Hematopoietic multipotent progenitor cell treated with erythropoietin and hydrocortisone succinate and interleukin-3 and kit ligand, for 17 days (in vitro differentiated cells): ENCODE data around the gene PDSS1.
"Not testable (repeated sequence)": the region's sequence is repeated elsewhere in the genome, so short reads cannot be mapped to it uniquely, and the experiment has no call there.

Experiments used
- DNase-seq: peaks from one replicate; pipeline ENCODE4 v3.0.0-alpha.2; 2015; ENCODE audit warnings: low spot score

The PDSS1 gene

GRCh38 chr10:26739071-26739631, 41.6 kb downstream of the PDSS1 start:
- no peak for DNase-seq

GRCh38 chr10:26741368-26741767, 43.9 kb downstream of the PDSS1 start:
- no peak for DNase-seq

GRCh38 chr10:26743091-26743490, 45.6 kb downstream of the PDSS1 start:
- DNase-seq, result no peak

DNA sequence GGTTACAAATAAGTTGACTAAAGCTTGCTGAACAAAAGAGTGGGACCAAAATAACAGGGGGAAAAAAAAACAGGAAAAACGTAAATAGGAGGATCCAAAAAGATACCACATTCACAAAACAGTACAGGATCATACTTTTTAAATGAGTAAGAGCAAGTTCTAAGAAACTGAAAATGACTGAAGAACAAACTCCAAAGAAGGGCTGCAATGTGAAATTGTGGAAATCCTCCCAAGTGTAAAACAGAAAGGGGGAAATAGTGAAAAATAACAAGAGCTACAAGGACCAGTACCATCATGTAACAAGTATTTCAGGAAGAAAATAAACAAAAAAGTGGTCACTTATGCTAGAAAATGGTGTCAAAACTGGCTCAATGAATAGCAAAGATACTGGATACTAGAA, 46.3 kb downstream of the PDSS1 start:
- no peak for DNase-seq

DNA sequence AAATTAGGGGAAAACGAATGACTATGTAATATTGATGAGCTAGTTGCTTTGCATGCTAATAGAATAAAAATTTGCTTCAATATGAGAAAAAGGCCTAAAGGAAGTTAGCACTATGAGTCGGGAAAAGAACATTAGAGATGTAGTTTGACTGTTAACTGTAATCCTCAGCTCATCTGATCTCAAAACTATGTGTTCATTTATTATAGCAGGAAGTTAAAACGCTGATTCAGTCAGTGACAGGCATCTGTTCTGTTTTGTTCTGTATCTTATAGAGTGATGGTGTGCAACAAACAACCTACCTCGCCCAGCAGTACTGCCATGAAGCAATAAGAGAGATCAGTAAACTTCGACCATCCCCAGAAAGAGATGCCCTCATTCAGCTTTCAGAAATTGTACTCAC, 48.6 kb downstream of the PDSS1 start:
- no peak for DNase-seq

DNA sequence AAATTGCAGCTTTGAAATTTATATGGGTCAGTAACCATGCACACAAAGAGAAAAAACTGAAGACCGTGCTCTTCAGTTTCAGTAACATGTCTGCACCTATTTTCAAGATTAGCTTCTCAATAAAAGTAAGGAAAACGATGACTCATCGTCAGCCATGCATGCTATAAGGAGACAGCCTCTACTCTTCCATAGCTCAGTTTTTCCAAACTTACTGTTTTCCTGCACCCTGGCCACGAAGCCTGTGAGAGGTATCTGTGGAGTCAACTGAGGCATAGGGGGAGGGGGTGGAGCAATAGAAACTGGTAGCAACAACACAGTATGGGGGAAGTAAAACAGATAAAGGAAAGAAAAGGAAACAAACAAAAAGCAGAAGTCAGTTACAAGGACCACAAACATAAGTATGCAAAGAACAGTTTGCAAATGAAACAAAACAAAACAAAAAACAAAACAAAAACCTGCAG, 58.0 kb downstream of the PDSS1 start:
- DNase-seq, result peak; percentile 26

DNA sequence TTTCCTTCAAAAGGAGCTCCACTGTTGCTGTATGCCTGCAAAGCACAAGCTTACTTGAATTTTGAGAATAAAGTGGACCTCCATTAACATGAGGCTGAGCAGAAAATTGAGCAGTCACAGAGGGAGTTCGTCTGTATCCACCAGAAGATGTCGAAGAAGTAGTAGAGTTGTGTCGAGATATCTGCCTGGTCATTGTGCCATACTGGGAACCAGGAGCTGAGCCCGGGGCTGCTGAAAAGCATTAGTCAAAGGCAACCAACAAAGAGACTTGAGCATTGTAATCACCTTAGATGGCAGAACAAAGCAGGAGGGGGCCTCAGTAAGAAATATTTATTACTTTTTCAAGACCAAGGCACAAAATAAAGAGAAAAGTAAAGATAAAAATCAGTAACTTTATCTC, 61.5 kb downstream of the PDSS1 start:
- DNase-seq, result no peak

DNA sequence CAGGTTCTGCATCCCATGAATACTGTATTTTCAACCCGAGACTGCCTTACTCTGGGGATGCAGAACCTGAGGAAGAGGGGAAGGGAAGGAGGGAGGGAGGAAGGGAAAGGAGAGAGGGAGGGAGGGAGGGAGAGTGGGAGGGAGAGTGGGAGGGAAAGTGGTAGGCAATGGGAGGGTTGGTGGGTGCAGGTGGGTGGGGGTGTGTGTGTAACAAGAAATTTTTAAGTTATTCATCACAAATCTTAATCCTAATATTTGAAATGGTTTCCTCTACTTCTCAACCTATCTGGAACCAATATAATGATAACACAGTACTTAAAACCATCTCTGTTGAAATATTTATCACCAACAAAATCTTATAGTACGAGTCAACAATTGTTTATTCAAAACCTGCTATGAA, 68.0 kb downstream of the PDSS1 start:
- DNase-seq, result no peak

DNA sequence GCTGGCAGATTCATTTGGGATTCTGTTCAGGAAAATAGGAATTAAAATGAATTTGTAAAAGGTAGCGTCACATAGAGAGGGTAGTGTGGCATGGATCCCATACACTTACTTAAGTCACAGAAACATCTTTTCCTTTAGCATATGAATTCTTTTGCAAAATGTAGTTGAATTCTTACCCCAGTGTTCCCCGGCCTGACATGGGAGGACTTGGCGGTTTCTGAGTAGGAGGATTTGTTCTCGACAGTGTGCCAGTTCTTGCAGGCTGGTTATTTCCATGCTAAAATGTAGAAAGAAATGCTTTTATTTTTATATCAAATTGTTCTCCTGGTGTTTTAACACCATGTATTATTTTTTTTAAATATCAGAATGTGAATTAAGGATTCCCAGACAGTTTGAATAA, 72.6 kb downstream of the PDSS1 start:
- no peak for DNase-seq

- no peak for DNase-seq
These were observed 76.1 kb downstream of the PDSS1 start for GRCh38 chr10:26773633-26774032.

- DNase-seq, result no peak
These were observed 78.8 kb downstream of the PDSS1 start for GRCh38 chr10:26776258-26776657.

DNA sequence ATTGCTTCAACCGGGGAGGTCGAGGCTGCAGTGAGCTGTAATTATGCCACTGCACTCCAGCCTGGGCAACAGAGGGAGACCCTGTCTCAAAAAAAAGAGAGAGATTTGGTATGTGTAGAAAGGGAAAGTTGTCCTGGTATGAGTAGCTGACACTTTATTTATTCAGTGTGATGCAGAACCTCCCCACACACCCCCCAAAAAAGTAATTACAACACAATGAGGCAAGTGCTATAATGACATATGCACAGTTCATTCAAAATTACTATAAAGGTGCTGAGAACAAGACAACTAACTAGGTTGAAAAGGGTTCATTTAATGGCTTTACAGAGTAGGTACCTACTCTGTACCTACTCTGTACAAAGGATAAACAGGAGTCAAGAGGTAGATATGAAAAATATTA, 80.2 kb downstream of the PDSS1 start:
- DNase-seq, result no peak

DNA sequence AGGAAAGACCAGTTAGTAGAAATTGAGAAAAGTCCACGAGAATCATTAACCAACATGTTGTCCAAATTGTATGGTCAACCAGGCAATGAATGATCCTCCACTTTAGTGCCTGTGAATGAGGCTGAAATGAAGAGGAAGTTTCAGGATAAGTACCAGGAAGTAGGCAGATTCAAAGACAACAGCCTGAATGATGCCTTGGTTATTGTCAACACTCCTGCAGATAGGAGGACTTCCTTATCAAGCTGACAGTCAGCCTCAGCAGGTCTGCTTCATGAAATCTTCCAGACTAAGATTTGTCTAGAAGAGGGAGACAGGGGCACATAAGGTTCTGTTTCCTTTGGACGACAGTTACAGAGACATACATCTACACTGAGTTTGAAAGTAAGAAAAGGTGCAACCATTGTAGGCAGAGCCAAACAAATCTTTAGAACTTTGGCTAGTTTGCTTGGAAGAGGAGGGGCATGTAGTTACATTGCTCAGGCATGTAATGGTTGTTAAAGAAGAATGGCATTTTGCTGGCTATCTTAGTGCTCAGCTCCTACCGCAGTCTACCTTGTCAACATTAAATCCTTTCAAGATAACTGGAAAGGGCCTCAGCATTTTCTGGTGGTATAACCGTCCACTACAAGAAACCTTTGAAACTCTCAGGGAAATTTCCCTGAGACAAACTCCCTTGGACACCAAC, 81.8 kb downstream of the PDSS1 start:
- no peak for DNase-seq

DNA sequence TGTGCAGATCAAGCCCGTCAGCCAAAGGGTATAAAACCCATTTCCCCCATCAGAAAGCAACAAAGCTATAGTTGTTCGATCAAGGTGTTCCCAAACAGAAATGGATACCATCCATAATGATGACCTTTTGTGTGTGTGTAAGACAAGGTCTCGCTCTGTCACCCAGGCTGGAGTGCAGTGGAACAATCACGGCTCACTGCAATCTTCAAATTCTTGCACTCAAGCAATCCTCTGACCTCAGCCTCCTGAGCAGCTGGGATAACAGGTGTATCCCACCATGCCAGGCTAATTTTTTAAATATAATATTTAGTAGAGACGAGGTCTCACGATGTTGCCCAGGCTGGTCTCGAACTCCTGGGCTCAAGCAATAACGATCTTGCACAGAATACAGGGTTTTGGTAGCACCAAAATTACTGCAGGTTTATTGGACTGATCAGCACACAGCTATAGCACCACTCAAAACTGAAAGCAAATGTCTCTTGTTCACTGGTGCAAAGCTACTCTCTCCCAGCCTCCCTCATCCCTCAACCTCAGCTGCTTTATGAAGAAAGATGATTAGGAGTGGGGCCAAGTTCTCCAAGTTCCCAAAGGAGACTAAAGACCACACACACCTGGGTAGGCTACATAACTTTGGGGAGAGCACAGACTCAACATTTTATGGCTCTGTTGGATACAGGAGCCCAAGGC, 82.7 kb downstream of the PDSS1 start:
- no peak for DNase-seq

DNA sequence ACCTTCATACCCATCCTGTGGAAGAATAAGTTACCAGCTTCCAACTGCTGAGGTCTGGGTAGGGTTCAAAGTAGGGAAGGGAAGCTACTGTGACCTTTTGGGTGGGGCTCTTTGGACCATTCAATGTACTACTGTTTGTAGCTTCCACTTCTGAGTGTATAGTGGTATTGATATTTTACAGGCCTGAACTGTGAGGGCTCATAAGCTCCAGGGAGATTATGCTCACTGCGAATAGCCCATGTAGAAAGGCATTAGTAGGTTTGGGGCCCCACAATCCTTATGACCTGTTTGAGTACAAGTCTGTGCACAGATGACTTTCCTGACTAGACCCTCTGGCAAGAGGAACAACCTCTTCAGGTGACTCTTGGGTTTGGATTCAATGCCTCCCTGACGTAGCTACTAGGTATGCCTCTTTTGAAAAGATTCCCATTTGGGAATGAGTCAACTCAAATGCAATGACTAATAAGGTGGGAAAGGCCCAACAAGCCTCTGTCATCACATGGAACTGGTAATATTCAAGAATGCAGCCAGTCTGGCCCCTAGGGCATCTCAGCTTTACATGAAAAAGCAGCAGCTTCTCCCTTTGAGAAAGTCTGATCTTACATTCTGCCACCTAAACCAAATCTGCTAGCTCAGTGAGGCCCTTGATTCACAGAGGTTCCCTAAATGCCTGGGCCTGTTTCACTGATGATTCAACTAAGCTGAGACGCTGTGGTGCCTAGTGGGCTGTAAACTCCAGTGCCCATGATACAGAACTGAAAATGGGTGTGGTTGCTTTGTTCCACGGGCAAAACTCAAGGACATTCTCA, 83.5 kb downstream of the PDSS1 start:
- DNase-seq, result no peak

- DNase-seq, result no peak
These were observed 84.3 kb downstream of the PDSS1 start for GRCh38 chr10:26781797-26782196.

DNA sequence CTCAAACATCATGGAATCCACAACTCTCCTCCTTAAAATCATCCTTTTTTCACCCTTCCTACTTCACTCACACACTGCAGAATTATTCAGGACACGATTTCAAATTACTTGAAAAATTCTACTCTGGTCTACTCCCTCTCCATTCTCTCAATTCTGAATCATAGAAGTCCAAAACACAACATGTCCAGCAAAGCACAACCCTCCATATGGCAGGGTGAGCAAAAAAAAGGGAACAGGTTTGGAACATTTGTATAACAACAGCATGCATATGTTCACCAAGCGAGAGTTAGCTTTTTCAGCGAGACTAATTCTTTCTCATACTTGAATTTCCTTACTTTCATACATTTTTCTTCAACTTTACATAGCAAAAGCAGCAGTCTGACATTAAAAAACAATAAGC, 89.9 kb downstream of the PDSS1 start:
- DNase-seq, result no peak

- DNase-seq, result not testable (repeated sequence)
These were observed 92.3 kb downstream of the PDSS1 start for GRCh38 chr10:26789779-26790178.

- DNase-seq, result no peak
These were observed 92.9 kb downstream of the PDSS1 start for GRCh38 chr10:26790221-26790995.

GRCh38 chr10:26792758-26793495, 95.4 kb downstream of the PDSS1 start:
- no peak for DNase-seq
